NCI-H524 (cell line): ENCODE data around the gene INPP5B.
"Not testable (repeated sequence)": the region's sequence is repeated elsewhere in the genome, so short reads cannot be mapped to it uniquely, and the experiment has no call there.

Experiments used
- DNase-seq, 2 experiments: peaks; one replicate each; lab custom pipeline; 2025; lab: John Stamatoyannopoulos, UW

Gene INPP5B

GRCh38 chr1:37946703-37947360 is at the start of gene INPP5B:
Gene INPP5B (minus strand): TSS chr1:37947053. CDS start chr1:37946308, 745 bp downstream.
- DNase-seq: peak; percentile 26 to 63

GRCh38 chr1:37995751-37996345 is 49.0 kb upstream of the INPP5B start:
- peak; percentile 43 to 75 for DNase-seq

GRCh38 chr1:37994886-37995566 is 48.2 kb upstream of the INPP5B start:
- no peak for DNase-seq

GRCh38 chr1:37989361-37989930 is 42.6 kb upstream of the INPP5B start:
- peak; percentile 50 for DNase-seq

GRCh38 chr1:37987679-37988078 is 40.8 kb upstream of the INPP5B start:
- DNase-seq: no peak

- DNase-seq: no peak
Measured at GRCh38 chr1:37983546-37983945, 36.7 kb upstream of the INPP5B start.

- DNase-seq: no peak
Measured at GRCh38 chr1:37978541-37978940, 31.7 kb upstream of the INPP5B start.

- peak in 1 of 2 experiments; percentile 54 for DNase-seq
Measured at GRCh38 chr1:37975083-37975482, 28.2 kb upstream of the INPP5B start.

GRCh38 chr1:37974567-37974966 is 27.7 kb upstream of the INPP5B start:
- DNase-seq: no peak

GRCh38 chr1:37973684-37974083 is 26.8 kb upstream of the INPP5B start:
- not testable (repeated sequence) for DNase-seq

- DNase-seq: no peak
Measured at GRCh38 chr1:37965301-37965700, 18.4 kb upstream of the INPP5B start.

GRCh38 chr1:37964106-37964505 is 17.3 kb upstream of the INPP5B start:
- DNase-seq: not testable (repeated sequence)

GRCh38 chr1:37958690-37959089 is 11.8 kb upstream of the INPP5B start:
- DNase-seq: no peak

GRCh38 chr1:37955685-37956084 is 8.8 kb upstream of the INPP5B start:
- DNase-seq: no peak

- peak in 1 of 2 experiments; percentile 14 for DNase-seq
Measured at GRCh38 chr1:37954316-37954971, 7.6 kb upstream of the INPP5B start.

GRCh38 chr1:37952738-37953137 is 5.9 kb upstream of the INPP5B start:
- DNase-seq: peak in 1 of 2 experiments; percentile 24

- no peak for DNase-seq
Measured at GRCh38 chr1:37951783-37952624, 5.2 kb upstream of the INPP5B start.

- no peak for DNase-seq
Measured at GRCh38 chr1:37951041-37951782, 4.4 kb upstream of the INPP5B start.

- DNase-seq: no peak
Measured at GRCh38 chr1:37949524-37950152, 2.8 kb upstream of the INPP5B start.

- no peak for DNase-seq
Measured at GRCh38 chr1:37948841-37949240, 2.0 kb upstream of the INPP5B start.
